Measurements from ENCODE around the gene NDUFV1. TPM values are rescaled to one million over a fixed set of nuclear protein-coding genes. Genes with fewer than 3 reads are reported as not detected.
"Not testable (repeated sequence)": the region's sequence is repeated elsewhere in the genome, so short reads cannot be mapped to it uniquely, and the experiment has no call there.

Gene NDUFV1
- total and polyA plus RNA-seq, 9 of the 15 experiments (the other 6 are each of a cell fraction or from before 2014, with no cell fraction given): 10.8 to 423 (median 209) TPM

- POLR2A ChIA-PET; ATAC-seq; H3K9ac ChIP-seq (ENCODE audit: insufficient read depth in 1 of 2, low read depth in 2 of 2, low read length in 2 of 2): not testable (repeated sequence)
Observed at GRCh38 chr11:67623795-67624194, 17.1 kb downstream of the NDUFV1 start.

GRCh38 chr11:67626131-67626833 is 19.5 kb downstream of the NDUFV1 start:
- H2AFZ ChIP-seq (ENCODE audit: low read depth, low read length); H3K9ac ChIP-seq (ENCODE audit: insufficient read depth in 1 of 2, low read depth in 2 of 2, low read length in 2 of 2); H4K20me1 ChIP-seq (replicated peaks; ENCODE audit: control insufficient read depth, insufficient read depth, low read length); CTCF ChIA-PET (ENCODE audit: low intra/inter-chr PET ratio); H3K4me2 ChIP-seq (ENCODE audit: insufficient read depth, low read length); H3K9me1 ChIP-seq (ENCODE audit: control insufficient read depth, insufficient read depth, low read length); H3K9me3 ChIP-seq (replicated peaks; ENCODE audit: control insufficient read depth, insufficient read depth, low read depth, low read length); H3K27me3 ChIP-seq (ENCODE audit: control insufficient read depth in 2 of 2, insufficient read depth in 2 of 2, low read length in 2 of 2); H3K79me2 ChIP-seq (ENCODE audit: control insufficient read depth, insufficient read depth, low read length); intact Hi-C loops (cut with micrococcal nuclease); FAIRE-seq; BruUV-seq (replicated peaks); DNase-seq (ENCODE audit: extremely low read depth in 1 of 4, low spot score in 3 of 4); ATAC-seq; H3K4me3 ChIP-seq; in situ Hi-C loops (cut with MboI); H3K27ac ChIP-seq (ENCODE audit: extremely low read depth, low read depth, low read length): not testable (repeated sequence)
- peaks cover 15% of the 10 kb centered on the region; the same call in 1 of the 3 replicates for H3K36me3 ChIP-seq (ENCODE audit: control insufficient read depth, insufficient read depth, low read length)
- peaks cover 7 to 41% of the 10 kb centered on the region in 2 experiments for H3K4me1 ChIP-seq (replicated peaks in 1 of 2; ENCODE audit: control insufficient read depth in 2 of 2, insufficient read depth in 2 of 2, low read length in 2 of 2)
- POLR2A ChIA-PET: interaction anchor here (1.1 to 5.2 kb wide), 2 partner anchors 9 to 13 kb away, joined by 3 to 36 read pairs; no protein-coding TSS in a partner anchor
- 82% methylated on average over 9 of the region's 10 CpGs for WGBS (ENCODE audit: insufficient coverage, low coverage, missing lambda C conversion rate)

More at GRCh38 chr11:67623795-67624194, 17.1 kb downstream of the NDUFV1 start:
- FAIRE-seq; H3K4me3 ChIP-seq; in situ Hi-C loops (cut with MboI); intact Hi-C loops (cut with micrococcal nuclease); H3K27me3 ChIP-seq (ENCODE audit: control insufficient read depth in 2 of 2, insufficient read depth in 2 of 2, low read length in 2 of 2); H4K20me1 ChIP-seq (replicated peaks; ENCODE audit: control insufficient read depth, insufficient read depth, low read length); H3K27ac ChIP-seq (ENCODE audit: extremely low read depth, low read depth, low read length); BruUV-seq (replicated peaks); CTCF ChIA-PET (ENCODE audit: low intra/inter-chr PET ratio); H3K9me1 ChIP-seq (ENCODE audit: control insufficient read depth, insufficient read depth, low read length); H3K4me2 ChIP-seq (ENCODE audit: insufficient read depth, low read length); H2AFZ ChIP-seq (ENCODE audit: low read depth, low read length); H3K9me3 ChIP-seq (replicated peaks; ENCODE audit: control insufficient read depth, insufficient read depth, low read depth, low read length); DNase-seq (ENCODE audit: extremely low read depth in 1 of 4, low spot score in 3 of 4): not testable (repeated sequence)
- peaks cover 15% of the 10 kb centered on the region; the same call in 1 of the 3 replicates for H3K36me3 ChIP-seq (ENCODE audit: control insufficient read depth, insufficient read depth, low read length)
- 37% methylated on average over 1 of the region's 1 CpG for WGBS (ENCODE audit: insufficient coverage, low coverage, missing lambda C conversion rate)
- peak; percentile 26; the same call in 1 of the 2 replicates for TF ChIP-seq SUPT5H (IDR thresholded peaks at IDR 0.05)
- H3K4me1 ChIP-seq (replicated peaks in 1 of 2; ENCODE audit: control insufficient read depth in 2 of 2, insufficient read depth in 2 of 2, low read length in 2 of 2): peaks cover 0 to 20% of the 10 kb centered on the region in 2 experiments; a peak in 3 of 5 replicates
- peaks cover 19% of the 10 kb centered on the region for H3K79me2 ChIP-seq (ENCODE audit: control insufficient read depth, insufficient read depth, low read length)
